Lower lobe of right lung (tissue), 2 donors: Measurements from ENCODE around the gene CCDC85C. TPM values are rescaled to one million over a fixed set of nuclear protein-coding genes. Genes with fewer than 3 reads are reported as not detected.

Experiments
- ATAC-seq, 2 donors: fragments of 200-7000 bp; cut with Tn5 transposase; one replicate each; pipeline ENCODE4 v1.9.1; 2020 to 2022; ENCODE audit warnings: mild to moderate bottlenecking in 2 of 2, moderate library complexity in 2 of 2
- DNase-seq: peaks from one replicate; pipeline ENCODE4 v3.0.0-alpha.2; 2020
- H3K27ac ChIP-seq: fragments of 200-600 bp; one replicate; pipeline ENCODE4 v1.8.0; 2022
- H3K27me3 ChIP-seq: fragments of 200-600 bp; one replicate; pipeline ENCODE4 v1.8.0; 2022; ENCODE audit warnings: low read depth
- H3K36me3 ChIP-seq: fragments of 200-600 bp; one replicate; pipeline ENCODE4 v1.8.0; 2022; ENCODE audit warnings: mild to moderate bottlenecking
- H3K4me1 ChIP-seq: fragments of 200-600 bp; one replicate; pipeline ENCODE4 v1.8.0; 2022
- H3K4me3 ChIP-seq: fragments of 200-600 bp; one replicate; pipeline ENCODE4 v1.8.0; 2022; ENCODE audit warnings: mild to moderate bottlenecking
- H3K9me3 ChIP-seq: fragments of 200-600 bp; one replicate; pipeline ENCODE4 v1.8.0; 2022
- intact Hi-C: fragments of 100-400 bp; cut with DNase I; formaldehyde crosslinking; loops from one replicate; pipeline ENCODE4 v1.11.0; 2022
- total RNA-seq: library from RNA; stranded (reverse); fragmentation: NEBNext Ultra II Directional; extraction: Animal tissue kit (Norgen Biotek cat#: 25700); gene quantifications from one replicate; pipeline ENCODE4 v1.2.1, GENCODE V29; 2021
- TF ChIP-seq, protein P1 (sequence below): fragments of 200-600 bp; IDR thresholded peaks from one replicate; pipeline ENCODE4 v1.8.0; 2022; ENCODE audit warnings: antibody characterized with exemption, mild to moderate bottlenecking
- donor health status: DM: no; HTN: yes; CAD: no; lungs with severe emphysema.

The CCDC85C gene
- total RNA-seq, 1 donor from 2014 or later, result 15.3 TPM

- TF ChIP-seq, protein P1, sequence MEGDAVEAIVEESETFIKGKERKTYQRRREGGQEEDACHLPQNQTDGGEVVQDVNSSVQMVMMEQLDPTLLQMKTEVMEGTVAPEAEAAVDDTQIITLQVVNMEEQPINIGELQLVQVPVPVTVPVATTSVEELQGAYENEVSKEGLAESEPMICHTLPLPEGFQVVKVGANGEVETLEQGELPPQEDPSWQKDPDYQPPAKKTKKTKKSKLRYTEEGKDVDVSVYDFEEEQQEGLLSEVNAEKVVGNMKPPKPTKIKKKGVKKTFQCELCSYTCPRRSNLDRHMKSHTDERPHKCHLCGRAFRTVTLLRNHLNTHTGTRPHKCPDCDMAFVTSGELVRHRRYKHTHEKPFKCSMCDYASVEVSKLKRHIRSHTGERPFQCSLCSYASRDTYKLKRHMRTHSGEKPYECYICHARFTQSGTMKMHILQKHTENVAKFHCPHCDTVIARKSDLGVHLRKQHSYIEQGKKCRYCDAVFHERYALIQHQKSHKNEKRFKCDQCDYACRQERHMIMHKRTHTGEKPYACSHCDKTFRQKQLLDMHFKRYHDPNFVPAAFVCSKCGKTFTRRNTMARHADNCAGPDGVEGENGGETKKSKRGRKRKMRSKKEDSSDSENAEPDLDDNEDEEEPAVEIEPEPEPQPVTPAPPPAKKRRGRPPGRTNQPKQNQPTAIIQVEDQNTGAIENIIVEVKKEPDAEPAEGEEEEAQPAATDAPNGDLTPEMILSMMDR, result no peak
- peaks cover 18% of the 10 kb centered on the region for H3K4me1 ChIP-seq
Observed at GRCh38 chr14:99540196-99541032, 63.6 kb downstream of the CCDC85C start.

GRCh38 chr14:99539491-99539890 is 64.5 kb downstream of the CCDC85C start:
- DNase-seq, result no peak
- H3K9me3 ChIP-seq, result no peaks in the 10 kb centered on the region
- H3K27ac ChIP-seq, result no peak overlapping the region
- no peaks in the 10 kb centered on the region for H3K36me3 ChIP-seq
- H3K4me3 ChIP-seq, result no peak overlapping the region
- no peak for ATAC-seq
- no peaks in the 10 kb centered on the region for H3K27me3 ChIP-seq
- TF ChIP-seq, protein P1, result no peak
- H3K4me1 ChIP-seq, result peaks cover 18% of the 10 kb centered on the region
- intact Hi-C loops, result no loop called here

More at GRCh38 chr14:99540196-99541032, 63.6 kb downstream of the CCDC85C start:
- DNase-seq (no peak), ATAC-seq (no peak)
- Histone ChIP-seq H3K9me3 (no peaks in the 10 kb centered on the region), H3K27me3 (no peaks in the 10 kb centered on the region), H3K4me3 (no peak overlapping the region), H3K36me3 (no peaks in the 10 kb centered on the region), H3K27ac (no peak overlapping the region)
- intact Hi-C loops, result no loop called here

- DNase-seq, result no peak
- peaks cover 18% of the 10 kb centered on the region for H3K4me1 ChIP-seq
Observed at GRCh38 chr14:99538733-99539132, 65.3 kb downstream of the CCDC85C start.

GRCh38 chr14:99538275-99538674 is 65.7 kb downstream of the CCDC85C start:
- TF ChIP-seq, protein P1, result no peak
- intact Hi-C loops, result no loop called here
- no peaks in the 10 kb centered on the region for H3K36me3 ChIP-seq
- H3K27me3 ChIP-seq, result no peaks in the 10 kb centered on the region
- H3K27ac ChIP-seq, result no peak overlapping the region
- H3K4me1 ChIP-seq, result peaks cover 18% of the 10 kb centered on the region
- no peak overlapping the region for H3K4me3 ChIP-seq
- DNase-seq (no peak), ATAC-seq (peak in 1 of 2 donors; percentile 1)
- no peaks in the 10 kb centered on the region for H3K9me3 ChIP-seq

More at GRCh38 chr14:99538733-99539132, 65.3 kb downstream of the CCDC85C start:
- H3K27ac ChIP-seq, result no peak overlapping the region
- no peaks in the 10 kb centered on the region for H3K27me3 ChIP-seq
- no peaks in the 10 kb centered on the region for H3K36me3 ChIP-seq
- intact Hi-C loops, result no loop called here
- TF ChIP-seq, protein P1, result no peak
- H3K4me3 ChIP-seq, result no peak overlapping the region
- no peak for ATAC-seq
- no peaks in the 10 kb centered on the region for H3K9me3 ChIP-seq

- no peaks in the 10 kb centered on the region for H3K36me3 ChIP-seq
- no peak overlapping the region for H3K4me3 ChIP-seq
- H3K4me1 ChIP-seq, result peaks cover 18% of the 10 kb centered on the region
- TF ChIP-seq, protein P1, result no peak
- ATAC-seq (peak; percentile 63 to 82), DNase-seq (no peak)
- no peaks in the 10 kb centered on the region for H3K9me3 ChIP-seq
- no peak overlapping the region for H3K27ac ChIP-seq
- intact Hi-C loops, result no loop called here
- no peaks in the 10 kb centered on the region for H3K27me3 ChIP-seq
Observed at GRCh38 chr14:99537399-99537798, 66.6 kb downstream of the CCDC85C start.
